T47D (cell line): Measurements from ENCODE around the gene ABCB6.
A peak's percentile ranks its signal among the peaks of the same experiment; 100 is the strongest.

Source experiments
- DNase-seq, 2 experiments: peaks; one replicate each; pipeline versions ENCODE4 v3.0.0 to v3.0.0-alpha.2; 2011 to 2012; ENCODE audit warnings: low read depth in 1 of 2, low spot score in 1 of 2
- JUND ChIP-seq: IDR thresholded peaks from 2 replicates; pipeline ENCODE4 v1.6.1; 2012; ENCODE audit warnings: low read depth
- in situ Hi-C: cut with HindIII; loops from 2 replicates; pipeline ENCODE4 v1.10.0; 2016; ENCODE audit warnings: low sequenced_read_pairs, low pct_unique_long_range_greater_than_20kb

Gene ABCB6

GRCh38 chr2:219182331-219183150 is 36.2 kb downstream of the ABCB6 start:
- no peak for TF ChIP-seq JUND
- DNase-seq, result no peak
- in situ Hi-C loops, result no loop called here

GRCh38 chr2:219181531-219181930 is 37.2 kb downstream of the ABCB6 start:
- TF ChIP-seq JUND, result no peak
- no peak for DNase-seq
- in situ Hi-C loops, result no loop called here

GRCh38 chr2:219180961-219181360 is 37.8 kb downstream of the ABCB6 start:
- no peak for TF ChIP-seq JUND
- in situ Hi-C loops, result no loop called here
- no peak for DNase-seq

- DNase-seq, result no peak
- in situ Hi-C loops, result no loop called here
- TF ChIP-seq JUND, result no peak
These were observed 38.9 kb downstream of the ABCB6 start for GRCh38 chr2:219179601-219180465.

GRCh38 chr2:219178377-219179175 is 40.2 kb downstream of the ABCB6 start:
- DNase-seq, result peak in 1 of 2 experiments; percentile 27
- in situ Hi-C loops, result no loop called here
- no peak for TF ChIP-seq JUND

- no peak for TF ChIP-seq JUND
- in situ Hi-C loops, result no loop called here
These were observed 41.0 kb downstream of the ABCB6 start, which contains the start of gene RETREG2 for GRCh38 chr2:219177552-219178376. Gene RETREG2, plus strand, starts transcription at chr2:219178275. Its CDS starts 78 bp downstream, at chr2:219178353.

GRCh38 chr2:219176818-219177551 is 41.8 kb downstream of the ABCB6 start, which contains the start of gene CNPPD1:
Gene CNPPD1, minus strand, starts transcription at chr2:219176925. Its CDS starts 97 bp downstream, at chr2:219176828.
- DNase-seq, result peak; percentile 57 to 89
- no peak for TF ChIP-seq JUND
- in situ Hi-C loops, result no loop called here

More at GRCh38 chr2:219177552-219178376, 41.0 kb downstream of the ABCB6 start, which contains the start of gene RETREG2:
- DNase-seq, result peak; percentile 84 to 87

- in situ Hi-C loops, result no loop called here
- TF ChIP-seq JUND, result no peak
- DNase-seq, result peak; percentile 16 to 44
These were observed 42.6 kb downstream of the ABCB6 start for GRCh38 chr2:219175928-219176817.

GRCh38 chr2:219175486-219175885 is 43.3 kb downstream of the ABCB6 start:
- no peak for TF ChIP-seq JUND
- in situ Hi-C loops, result no loop called here
- DNase-seq, result no peak

GRCh38 chr2:219174801-219175200 is 44.0 kb downstream of the ABCB6 start:
- in situ Hi-C loops, result no loop called here
- TF ChIP-seq JUND, result no peak

More at GRCh38 chr2:219174801-219175200, 44.0 kb downstream of the ABCB6 start:
- DNase-seq, result no peak
